ENCODE measurements around the gene PRRX2. TPM values are rescaled to one million over a fixed set of nuclear protein-coding genes. Genes with fewer than 3 reads are reported as not detected.

PRRX2 gene
- total and polyA plus RNA-seq, 3 donors from 2014 or later = 14.6 to 19.1 (median 15.3) TPM

DNA sequence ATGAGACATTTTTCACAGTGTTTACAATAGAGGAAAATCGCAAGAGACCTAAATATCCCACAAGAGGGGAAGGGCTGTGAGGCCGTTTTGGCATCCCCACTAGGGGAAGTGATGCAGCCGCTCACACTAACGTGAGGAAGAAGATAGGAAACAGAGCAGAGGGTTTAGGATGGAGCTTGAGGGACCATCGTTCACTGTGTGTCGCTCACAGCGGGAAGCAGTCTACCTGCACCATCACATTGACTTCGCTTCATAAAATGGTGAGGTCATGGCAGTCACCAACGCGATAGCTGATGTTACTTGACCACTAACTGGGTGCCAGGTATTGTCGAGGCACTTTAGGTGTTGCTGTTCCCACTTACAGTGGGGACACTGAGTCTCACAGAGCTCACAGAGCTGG, 35.6 kb downstream of the PRRX2 start:
- Histone ChIP-seq H3K4me3 (no peak overlapping the region), H3K9me3 (no peaks in the 10 kb centered on the region), H3K27me3 (no peaks in the 10 kb centered on the region), H3K27ac (no peak overlapping the region), H3K36me3 (ENCODE audit: low read depth, missing control alignments) (no peaks in the 10 kb centered on the region), H3K4me1 (peaks cover 12% of the 10 kb centered on the region)
- intact Hi-C loops (cut with DNase I; ENCODE audit: low total_unique reads) = no loop called here
- DNase-seq = no peak
- WGBS, 2 donors = 83% methylated on average over 11 of the region's 11 CpGs
- TF ChIP-seq, protein P1, sequence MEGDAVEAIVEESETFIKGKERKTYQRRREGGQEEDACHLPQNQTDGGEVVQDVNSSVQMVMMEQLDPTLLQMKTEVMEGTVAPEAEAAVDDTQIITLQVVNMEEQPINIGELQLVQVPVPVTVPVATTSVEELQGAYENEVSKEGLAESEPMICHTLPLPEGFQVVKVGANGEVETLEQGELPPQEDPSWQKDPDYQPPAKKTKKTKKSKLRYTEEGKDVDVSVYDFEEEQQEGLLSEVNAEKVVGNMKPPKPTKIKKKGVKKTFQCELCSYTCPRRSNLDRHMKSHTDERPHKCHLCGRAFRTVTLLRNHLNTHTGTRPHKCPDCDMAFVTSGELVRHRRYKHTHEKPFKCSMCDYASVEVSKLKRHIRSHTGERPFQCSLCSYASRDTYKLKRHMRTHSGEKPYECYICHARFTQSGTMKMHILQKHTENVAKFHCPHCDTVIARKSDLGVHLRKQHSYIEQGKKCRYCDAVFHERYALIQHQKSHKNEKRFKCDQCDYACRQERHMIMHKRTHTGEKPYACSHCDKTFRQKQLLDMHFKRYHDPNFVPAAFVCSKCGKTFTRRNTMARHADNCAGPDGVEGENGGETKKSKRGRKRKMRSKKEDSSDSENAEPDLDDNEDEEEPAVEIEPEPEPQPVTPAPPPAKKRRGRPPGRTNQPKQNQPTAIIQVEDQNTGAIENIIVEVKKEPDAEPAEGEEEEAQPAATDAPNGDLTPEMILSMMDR (IDR thresholded peaks at IDR 0.05) = no peak
- TF ChIP-seq POLR2A (IDR thresholded peaks at IDR 0.05) = no peak

DNA sequence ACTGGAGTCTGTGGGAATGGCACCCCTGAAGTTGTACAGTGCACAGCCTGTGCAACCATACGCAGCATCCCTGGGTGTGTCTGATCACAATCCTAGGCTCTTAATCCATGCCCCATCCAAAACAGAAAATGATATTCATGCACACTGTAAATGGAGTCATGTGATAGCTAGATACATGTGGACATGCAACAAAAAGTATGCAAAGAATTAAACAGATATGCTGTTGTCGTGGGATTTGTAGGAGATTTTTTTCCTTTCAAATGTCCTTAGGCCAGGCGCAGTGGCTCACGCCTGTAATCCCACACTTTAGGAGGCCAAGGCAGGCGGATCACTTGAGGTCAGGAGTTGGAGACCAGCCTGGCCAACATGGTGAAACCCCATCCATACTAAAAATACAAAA, 36.1 kb downstream of the PRRX2 start:
- Histone ChIP-seq H3K36me3 (ENCODE audit: low read depth, missing control alignments) (no peaks in the 10 kb centered on the region), H3K27ac (no peak overlapping the region), H3K9me3 (no peaks in the 10 kb centered on the region), H3K4me1 (peaks cover 12% of the 10 kb centered on the region), H3K4me3 (no peak overlapping the region), H3K27me3 (no peaks in the 10 kb centered on the region)
- 93% methylated on average over 5 of the region's 5 CpGs for WGBS, 2 donors
- intact Hi-C loops (cut with DNase I; ENCODE audit: low total_unique reads) = no loop called here
- no peak for TF ChIP-seq POLR2A (IDR thresholded peaks at IDR 0.05)
- TF ChIP-seq, protein P1 (IDR thresholded peaks at IDR 0.05) = no peak
- no peak for DNase-seq

DNA sequence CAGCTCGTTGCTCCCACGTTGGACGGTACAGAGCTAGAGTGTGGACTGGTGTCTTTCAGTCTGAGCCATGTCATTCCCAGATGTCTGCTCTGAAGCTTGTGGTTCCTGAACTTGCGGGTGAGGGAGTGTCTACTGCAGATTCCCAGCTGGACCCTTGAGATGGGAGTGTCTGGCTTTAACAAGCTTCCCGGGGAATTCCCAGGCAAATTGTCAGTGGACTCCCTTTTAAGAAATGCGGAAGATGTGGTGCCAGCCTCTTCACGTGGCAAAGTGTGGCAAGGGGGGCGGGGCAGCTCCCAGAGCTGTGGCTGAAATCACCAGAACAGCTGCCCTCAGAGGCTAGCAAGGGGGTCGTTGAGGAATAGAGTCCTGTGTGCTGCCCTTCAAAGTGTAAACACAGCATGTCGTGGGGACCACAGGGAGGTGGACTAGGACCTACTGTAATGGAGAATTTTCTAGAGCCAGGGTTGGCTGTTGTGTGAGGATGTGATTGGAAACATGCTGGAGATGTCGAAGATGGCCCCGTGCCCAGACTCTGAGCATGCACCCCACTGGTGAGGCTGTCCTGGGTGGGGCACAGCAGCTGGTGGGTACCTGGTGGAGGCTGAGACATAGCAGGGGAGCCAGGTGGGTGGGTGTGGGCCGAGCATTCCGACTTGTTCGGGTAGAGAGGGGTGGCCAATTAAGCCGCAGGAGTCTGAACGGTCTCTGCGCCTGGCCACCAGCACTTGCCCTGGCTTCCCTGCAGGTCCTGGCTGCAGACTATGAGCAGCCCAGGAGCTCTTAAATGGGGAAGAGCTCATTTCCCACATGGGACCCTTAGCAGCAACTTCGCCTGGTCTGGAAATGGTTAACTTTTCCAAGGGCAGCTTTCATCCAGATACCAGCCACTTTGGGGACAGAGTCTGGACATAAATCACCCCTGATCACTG, 37.4 kb downstream of the PRRX2 start:
- no peaks in the 10 kb centered on the region for H3K27me3 ChIP-seq
- WGBS, 2 donors = 54 to 58% methylated on average over 12 to 19 of the region's 19 CpGs
- intact Hi-C loops (cut with DNase I; ENCODE audit: low total_unique reads) = no loop called here
- peak overlapping the region in 1 of 2 donors; percentile 22 for H3K27ac ChIP-seq
- H3K9me3 ChIP-seq = no peaks in the 10 kb centered on the region
- no peaks in the 10 kb centered on the region for H3K36me3 ChIP-seq (ENCODE audit: low read depth, missing control alignments)
- peaks cover 5% of the 10 kb centered on the region for H3K4me1 ChIP-seq
- H3K4me3 ChIP-seq = no peak overlapping the region
- peak; percentile 31 for DNase-seq
- no peak for TF ChIP-seq POLR2A (IDR thresholded peaks at IDR 0.05)
- TF ChIP-seq, protein P1 (IDR thresholded peaks at IDR 0.05) = no peak

DNA sequence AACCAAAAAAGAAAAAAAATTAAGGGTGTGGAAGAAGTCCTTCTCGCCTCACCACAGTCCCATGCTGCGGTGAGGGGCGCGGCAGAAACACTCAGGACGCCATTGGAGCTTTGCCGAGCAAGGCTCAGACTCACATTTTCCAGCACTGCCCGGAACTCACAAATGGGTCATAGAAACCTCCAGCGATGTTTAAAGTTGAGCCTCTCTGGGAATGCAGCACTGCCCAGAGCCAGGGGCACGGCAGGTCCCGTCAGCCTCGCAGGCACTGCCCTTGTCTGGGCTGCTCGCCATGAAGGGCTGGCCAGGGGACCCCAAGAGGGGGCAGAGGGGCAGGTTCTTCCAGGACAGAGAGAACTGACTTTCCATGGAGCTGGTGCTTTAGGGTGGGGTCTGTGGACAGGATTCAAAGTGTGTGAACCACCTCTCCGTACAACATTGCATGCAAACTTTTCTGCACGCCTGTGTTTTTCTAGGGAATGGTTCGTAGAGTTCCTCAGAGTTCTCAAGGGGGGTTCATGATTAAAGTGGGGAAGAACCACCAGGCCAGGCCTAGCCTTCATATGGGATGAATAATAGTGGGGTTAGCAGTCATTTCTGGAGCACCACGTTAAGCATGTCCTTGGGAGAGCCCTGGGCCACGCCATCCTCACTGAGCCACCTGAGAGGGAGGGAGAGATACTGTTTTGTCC, 38.4 kb downstream of the PRRX2 start:
- no peaks in the 10 kb centered on the region for H3K36me3 ChIP-seq (ENCODE audit: low read depth, missing control alignments)
- peaks cover 4% of the 10 kb centered on the region for H3K4me1 ChIP-seq
- no peak overlapping the region for H3K4me3 ChIP-seq
- intact Hi-C loops (cut with DNase I; ENCODE audit: low total_unique reads) = no loop called here
- no peaks in the 10 kb centered on the region for H3K27me3 ChIP-seq
- TF ChIP-seq, protein P1 (IDR thresholded peaks at IDR 0.05) = no peak
- no peak for TF ChIP-seq POLR2A (IDR thresholded peaks at IDR 0.05)
- H3K27ac ChIP-seq = peak overlapping the region in 1 of 2 donors; percentile 22
- no peaks in the 10 kb centered on the region for H3K9me3 ChIP-seq
- WGBS, 2 donors = 58 to 67% methylated on average over 17 of the region's 17 CpGs
- peak; percentile 62 for DNase-seq
